WERI-Rb-1 (cell line): ENCODE measurements around the gene PNLIP.
A peak's percentile ranks its signal among the peaks of the same experiment; 100 is the strongest.

ENCODE experiments used
- DNase-seq: peaks from one replicate; pipeline ENCODE4 v3.0.0-alpha.2; 2020
- H3K27ac ChIP-seq: fragments of 250-450 bp; sonication (Bioruptor Pico); 2 replicates; pipeline ENCODE4 v1.5.1; 2020; ENCODE audit warnings: mild to moderate bottlenecking, moderate library complexity
- H3K27me3 ChIP-seq: fragments of 250-450 bp; sonication (Bioruptor Pico); 2 replicates; pipeline ENCODE4 v1.5.1; 2021; ENCODE audit warnings: mild to moderate bottlenecking, low read depth, moderate library complexity; ENCODE audit not compliant: insufficient read depth, severe bottlenecking
- H3K36me3 ChIP-seq: fragments of 250-450 bp; sonication (Bioruptor Pico); 2 replicates; pipeline ENCODE4 v1.5.1; 2020; ENCODE audit warnings: mild to moderate bottlenecking, moderate library complexity
- H3K4me3 ChIP-seq: 2 replicates; pipeline ENCODE4 v1.5.1; 2011; ENCODE audit warnings: low read depth, mild to moderate bottlenecking, control low read depth, low read length
- H3K9me3 ChIP-seq: fragments of 250-450 bp; sonication (Bioruptor Pico); 2 replicates; pipeline ENCODE4 v1.5.1; 2021; ENCODE audit warnings: mild to moderate bottlenecking, moderate library complexity; ENCODE audit not compliant: severe bottlenecking
- TF ChIP-seq, protein P1 (sequence below): IDR thresholded peaks from 2 replicates; pipeline ENCODE4 v1.5.1; 2011; ENCODE audit warnings: low read depth, mild to moderate bottlenecking, control low read depth, inconsistent platforms, low read length

The PNLIP gene

GRCh38 chr10:116602648-116603400 is 57.1 kb downstream of the PNLIP start:
- no peaks in the 10 kb centered on the region for H3K36me3 ChIP-seq
- TF ChIP-seq, protein P1, sequence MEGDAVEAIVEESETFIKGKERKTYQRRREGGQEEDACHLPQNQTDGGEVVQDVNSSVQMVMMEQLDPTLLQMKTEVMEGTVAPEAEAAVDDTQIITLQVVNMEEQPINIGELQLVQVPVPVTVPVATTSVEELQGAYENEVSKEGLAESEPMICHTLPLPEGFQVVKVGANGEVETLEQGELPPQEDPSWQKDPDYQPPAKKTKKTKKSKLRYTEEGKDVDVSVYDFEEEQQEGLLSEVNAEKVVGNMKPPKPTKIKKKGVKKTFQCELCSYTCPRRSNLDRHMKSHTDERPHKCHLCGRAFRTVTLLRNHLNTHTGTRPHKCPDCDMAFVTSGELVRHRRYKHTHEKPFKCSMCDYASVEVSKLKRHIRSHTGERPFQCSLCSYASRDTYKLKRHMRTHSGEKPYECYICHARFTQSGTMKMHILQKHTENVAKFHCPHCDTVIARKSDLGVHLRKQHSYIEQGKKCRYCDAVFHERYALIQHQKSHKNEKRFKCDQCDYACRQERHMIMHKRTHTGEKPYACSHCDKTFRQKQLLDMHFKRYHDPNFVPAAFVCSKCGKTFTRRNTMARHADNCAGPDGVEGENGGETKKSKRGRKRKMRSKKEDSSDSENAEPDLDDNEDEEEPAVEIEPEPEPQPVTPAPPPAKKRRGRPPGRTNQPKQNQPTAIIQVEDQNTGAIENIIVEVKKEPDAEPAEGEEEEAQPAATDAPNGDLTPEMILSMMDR: no peak
- no peak for DNase-seq
- no peak overlapping the region for H3K4me3 ChIP-seq
- no peak overlapping the region for H3K27ac ChIP-seq
- H3K27me3 ChIP-seq: no peaks in the 10 kb centered on the region
- no peaks in the 10 kb centered on the region for H3K9me3 ChIP-seq

DNA sequence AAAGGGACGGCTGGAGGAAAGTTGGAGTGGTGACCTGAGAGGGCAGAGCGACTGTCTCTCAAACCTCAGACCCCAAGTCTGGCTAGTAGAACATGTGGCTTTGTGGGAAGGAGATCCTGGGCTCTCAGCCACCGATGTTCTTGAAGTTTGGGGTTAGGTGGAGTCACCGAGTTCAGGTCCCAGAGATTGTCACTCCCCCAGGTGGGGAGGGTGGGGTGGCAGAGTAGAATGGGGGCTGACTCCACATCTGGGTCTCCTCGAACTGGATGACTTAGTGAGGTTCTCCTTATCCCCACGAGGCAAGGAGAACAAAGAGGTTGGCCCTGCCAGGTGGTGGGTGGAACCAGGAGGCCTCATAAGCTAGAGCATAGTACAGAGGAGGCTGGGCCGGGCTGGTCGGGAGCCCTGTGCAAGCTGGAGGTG is 60.3 kb downstream of the PNLIP start:
- TF ChIP-seq, protein P1: no peak
- H3K36me3 ChIP-seq: no peaks in the 10 kb centered on the region
- no peak for DNase-seq
- H3K27me3 ChIP-seq: no peaks in the 10 kb centered on the region
- H3K9me3 ChIP-seq: no peaks in the 10 kb centered on the region
- H3K27ac ChIP-seq: no peak overlapping the region
- H3K4me3 ChIP-seq: no peak overlapping the region

GRCh38 chr10:116607336-116607735 is 61.6 kb downstream of the PNLIP start:
- H3K27ac ChIP-seq: no peak overlapping the region
- H3K36me3 ChIP-seq: no peaks in the 10 kb centered on the region
- TF ChIP-seq, protein P1: no peak
- H3K27me3 ChIP-seq: no peaks in the 10 kb centered on the region
- H3K4me3 ChIP-seq: no peak overlapping the region
- no peaks in the 10 kb centered on the region for H3K9me3 ChIP-seq
- no peak for DNase-seq

DNA sequence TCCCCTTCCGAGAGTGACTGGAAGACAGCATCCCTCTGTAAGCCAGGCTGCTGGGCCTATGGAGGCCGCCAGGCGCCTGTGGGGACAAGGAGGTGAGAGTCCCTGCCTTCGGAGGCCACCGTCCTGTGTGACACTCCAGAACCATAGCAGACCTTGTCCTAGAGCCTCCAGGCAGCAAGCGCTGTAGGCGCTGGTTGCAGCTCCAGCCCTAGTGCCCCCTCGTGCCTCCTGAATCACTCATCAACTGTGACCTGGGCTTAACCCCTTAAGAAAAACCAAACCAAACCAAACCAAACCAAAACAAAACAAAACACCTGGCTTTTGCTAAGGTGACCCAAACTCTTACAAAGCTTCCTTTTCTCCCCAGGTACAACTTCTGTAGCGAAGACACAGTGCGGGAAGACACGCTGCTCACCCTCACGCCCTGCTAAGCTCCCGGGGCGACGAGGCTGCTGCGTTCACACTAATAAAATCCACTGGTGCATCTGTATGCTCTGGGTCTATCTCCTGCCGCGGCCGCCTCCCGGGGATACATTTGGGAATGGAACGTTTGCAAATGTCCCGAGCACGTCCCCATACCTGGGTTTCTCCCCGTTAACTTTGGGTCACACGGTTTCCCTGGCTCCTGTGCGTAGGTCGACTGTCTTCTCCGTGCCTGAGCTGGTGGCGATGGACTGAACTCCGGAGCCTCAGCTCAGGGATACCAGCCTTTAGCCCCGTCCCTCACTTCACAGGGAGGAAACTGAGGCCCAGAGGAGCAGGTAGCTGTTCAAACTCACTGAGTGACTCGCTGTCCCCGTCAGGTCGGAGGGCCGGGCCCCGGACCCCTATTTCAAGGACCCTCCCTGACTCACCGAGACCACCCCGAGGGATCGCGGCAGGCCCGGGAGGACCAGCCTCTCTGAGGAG is 63.2 kb downstream of the PNLIP start:
- TF ChIP-seq, protein P1: no peak
- Histone ChIP-seq H3K36me3 (no peaks in the 10 kb centered on the region), H3K27me3 (no peaks in the 10 kb centered on the region), H3K4me3 (peak overlapping the region; percentile 65), H3K27ac (peak overlapping the region; percentile 41), H3K9me3 (no peaks in the 10 kb centered on the region)
- DNase-seq: no peak

- H3K4me3 ChIP-seq: no peak overlapping the region
Measured at GRCh38 chr10:116610443-116611152, 64.9 kb downstream of the PNLIP start.

More at GRCh38 chr10:116610443-116611152, 64.9 kb downstream of the PNLIP start:
- Histone ChIP-seq H3K36me3 (no peaks in the 10 kb centered on the region), H3K9me3 (no peaks in the 10 kb centered on the region), H3K27me3 (no peaks in the 10 kb centered on the region), H3K27ac (no peak overlapping the region)
- no peak for DNase-seq
- TF ChIP-seq, protein P1: no peak
